AG09319 (cell line): ENCODE data around the gene GTF2IRD1.
"Not testable (repeated sequence)": the region's sequence is repeated elsewhere in the genome, so short reads cannot be mapped to it uniquely, and the experiment has no call there.

ENCODE experiments used
- DNase-seq: peaks from one replicate; pipeline ENCODE4 v3.0.0-alpha.2; 2010; ENCODE audit warnings: low read depth; ENCODE audit errors: extremely low read depth
- CTCF ChIP-seq: IDR thresholded peaks from 2 replicates; pipeline ENCODE4 v1.5.1; 2011; ENCODE audit warnings: low read depth, mild to moderate bottlenecking, inconsistent platforms, low read length, moderate library complexity

GTF2IRD1 gene

DNA sequence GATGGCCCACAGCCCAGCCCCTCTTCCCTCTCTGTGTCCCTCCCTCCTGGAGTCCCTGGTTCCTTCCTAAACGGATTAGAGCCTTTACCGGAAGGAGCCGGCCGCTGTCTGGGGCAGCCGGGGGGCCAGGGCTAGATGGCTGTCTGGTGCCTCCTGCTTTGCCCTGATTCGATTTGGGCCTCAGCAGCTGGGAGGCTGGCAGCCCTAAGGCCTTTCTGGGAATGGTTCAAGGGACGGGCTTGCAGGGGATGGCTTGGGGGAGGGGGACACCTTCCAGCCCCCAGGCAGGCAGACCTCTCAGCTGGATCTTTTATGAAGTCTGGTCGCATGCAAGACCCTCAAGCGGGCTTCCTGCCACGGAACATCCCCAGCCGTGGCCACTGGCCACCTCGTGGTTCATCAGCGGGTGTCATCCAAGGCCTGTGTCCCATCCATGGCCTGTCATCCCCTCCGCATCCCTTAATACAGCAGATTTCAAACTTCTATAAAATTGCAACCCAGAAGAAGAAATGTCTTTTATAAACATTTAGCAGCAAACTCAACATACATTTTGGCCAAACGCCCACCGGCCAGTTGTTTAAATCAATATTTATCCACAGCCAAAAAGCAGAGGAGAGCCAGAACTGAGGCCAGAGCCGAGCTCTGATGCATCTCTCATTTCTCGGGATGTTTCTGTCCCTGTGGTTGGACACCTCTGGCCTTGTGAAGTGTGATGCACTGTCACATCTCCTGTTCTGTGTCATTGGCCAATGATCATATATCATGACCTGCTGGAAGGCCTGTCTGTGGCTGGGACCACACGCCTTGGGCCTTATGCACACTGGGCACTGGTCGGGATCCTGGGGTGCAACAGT lies 52.0 kb downstream of the GTF2IRD1 start:
- TF ChIP-seq CTCF, result no peak
- no peak for DNase-seq

GRCh38 chr7:74506325-74506724 lies 52.6 kb downstream of the GTF2IRD1 start:
- DNase-seq, result no peak
- TF ChIP-seq CTCF, result no peak

DNA sequence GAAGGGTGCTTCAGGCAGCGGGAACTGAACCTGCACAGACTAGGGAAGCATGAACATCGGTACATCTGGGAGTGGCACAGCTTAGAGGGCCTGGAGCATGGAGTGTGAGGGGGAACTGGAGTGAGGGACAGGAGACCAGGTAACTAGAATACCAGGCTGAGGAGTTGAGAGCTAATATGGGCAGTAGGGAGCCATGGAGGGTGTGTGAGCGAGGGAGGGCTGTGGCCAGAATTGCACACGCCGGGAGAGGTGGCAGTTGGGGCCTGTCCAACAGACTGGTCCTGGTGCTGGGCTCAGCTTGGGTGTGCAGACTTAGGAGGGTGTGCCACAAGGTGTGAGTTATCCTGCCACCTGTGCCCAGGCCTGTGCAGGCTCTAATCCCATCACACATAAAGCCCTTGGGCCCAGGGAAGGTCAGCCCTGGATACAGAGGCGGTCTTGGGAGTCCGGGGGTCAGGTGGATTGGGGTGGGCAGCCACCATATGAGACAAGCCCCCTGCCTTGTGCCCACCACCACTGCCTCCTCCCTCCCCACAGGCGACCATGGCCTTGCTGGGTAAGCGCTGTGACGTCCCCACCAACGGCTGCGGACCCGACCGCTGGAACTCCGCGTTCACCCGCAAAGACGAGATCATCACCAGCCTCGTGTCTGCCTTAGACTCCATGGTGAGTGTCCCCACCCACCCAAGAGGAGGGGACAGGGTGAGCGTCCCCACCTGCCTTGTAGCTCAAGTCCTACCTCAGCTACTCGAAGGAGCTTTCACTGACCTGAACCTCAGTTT lies 54.0 kb downstream of the GTF2IRD1 start:
- DNase-seq, result no peak
- TF ChIP-seq CTCF, result no peak

GRCh38 chr7:74509453-74509852 lies 55.7 kb downstream of the GTF2IRD1 start:
- DNase-seq, result not testable (repeated sequence)

GRCh38 chr7:74511345-74511744 lies 57.6 kb downstream of the GTF2IRD1 start:
- no peak for DNase-seq
- no peak for TF ChIP-seq CTCF

- TF ChIP-seq CTCF, result no peak
- DNase-seq, result no peak
Measured at GRCh38 chr7:74512762-74513161, 59.1 kb downstream of the GTF2IRD1 start.

DNA sequence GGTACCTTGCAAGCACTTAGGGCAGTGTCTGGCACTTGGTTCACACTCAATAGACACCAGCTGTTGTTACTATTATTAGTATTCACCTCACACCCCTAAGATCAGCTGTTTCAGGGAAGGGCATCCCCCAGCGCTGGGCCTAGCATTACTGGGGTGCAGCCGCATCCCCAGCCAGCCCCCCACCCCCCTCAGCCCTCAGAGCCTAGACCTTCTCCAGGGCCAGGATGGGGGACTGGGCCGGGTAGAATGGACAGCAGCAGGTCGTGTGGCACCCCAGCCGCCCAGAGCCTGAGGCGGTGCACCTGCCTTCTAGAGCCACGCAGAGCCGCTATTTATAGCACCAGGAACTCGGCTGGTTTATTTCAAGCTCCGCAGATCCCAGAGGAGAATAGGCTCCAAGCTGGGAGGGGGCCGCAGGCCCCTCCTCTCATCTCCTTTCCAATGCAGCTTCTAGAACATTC lies 60.5 kb downstream of the GTF2IRD1 start:
- no peak for DNase-seq
- TF ChIP-seq CTCF, result no peak
